Measurements from ENCODE around the gene P3H2.
A peak's percentile ranks its signal among the peaks of the same experiment; 100 is the strongest.

Gene P3H2

GRCh38 chr3:190017521-190018288, 103.0 kb downstream of the P3H2 start:
- DNase-seq (ENCODE audit: low read depth, low spot score): peak; percentile 85

GRCh38 chr3:190016966-190017365, 103.7 kb downstream of the P3H2 start:
- DNase-seq (ENCODE audit: low read depth, low spot score): no peak

DNA sequence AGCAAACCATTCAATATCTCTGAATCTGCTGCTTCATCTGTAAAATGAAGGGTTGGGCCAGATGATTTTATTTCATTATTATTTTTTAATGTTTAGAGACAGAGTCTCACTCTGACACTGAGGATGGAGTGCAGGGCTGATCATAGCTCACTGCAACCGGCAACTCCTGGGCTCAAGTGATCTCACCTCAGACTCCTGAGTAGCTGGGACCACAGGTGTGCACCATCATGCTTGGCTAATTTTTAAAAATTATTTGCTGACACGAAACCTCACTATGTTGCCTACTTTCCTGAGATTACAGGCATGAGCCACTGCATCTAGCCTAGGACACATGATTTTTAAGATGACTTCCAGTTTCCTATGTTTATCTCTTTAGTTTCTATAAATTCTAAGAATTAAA, 105.8 kb downstream of the P3H2 start:
- no peak for DNase-seq (ENCODE audit: low read depth, low spot score)

DNA sequence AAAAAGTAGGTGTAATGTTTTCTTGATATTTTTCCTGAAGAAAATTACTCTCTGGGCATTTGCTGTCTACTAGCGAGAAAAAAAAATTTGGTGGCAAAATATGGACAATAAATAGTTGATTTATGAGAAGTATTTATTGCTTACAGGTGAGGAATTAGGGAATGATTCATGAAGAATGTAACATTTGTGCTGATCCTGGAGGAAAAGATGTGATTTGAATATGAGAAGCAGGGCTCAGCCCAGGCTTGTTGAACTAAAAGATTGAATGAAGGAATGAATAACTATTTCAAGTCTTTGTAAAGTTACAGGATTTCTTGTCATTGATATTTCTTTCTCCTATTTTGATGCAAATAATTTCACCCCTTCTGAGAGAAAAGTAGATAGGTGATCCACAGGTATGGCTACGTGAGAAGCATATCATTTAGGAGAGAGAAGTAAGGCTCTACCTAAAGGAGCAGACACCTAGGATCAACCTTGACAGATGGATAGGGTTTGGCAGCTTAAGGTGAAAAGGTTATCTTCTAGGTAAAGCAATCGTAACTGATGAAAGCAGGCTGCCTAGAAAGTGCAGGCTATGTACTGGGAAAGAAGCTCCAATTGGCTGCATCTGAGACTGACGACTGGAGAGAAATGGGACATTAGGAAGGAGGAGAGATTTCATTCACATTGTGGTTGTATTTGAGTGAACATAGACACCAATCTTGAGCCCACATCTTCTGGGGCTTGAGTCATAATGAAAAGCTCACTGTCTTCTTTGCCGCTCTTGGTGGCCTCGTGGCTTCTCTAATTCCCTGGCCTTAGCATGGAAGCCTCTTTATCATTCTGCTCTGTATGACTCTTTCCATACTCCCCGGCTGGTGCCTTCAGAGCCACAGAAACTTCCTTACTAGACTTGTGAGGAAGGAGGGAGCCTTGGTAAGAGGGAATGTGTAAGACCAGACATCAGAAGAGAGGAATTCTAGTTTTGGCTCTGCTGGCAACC, 106.5 kb downstream of the P3H2 start:
- no peak for DNase-seq (ENCODE audit: low read depth, low spot score)

DNA sequence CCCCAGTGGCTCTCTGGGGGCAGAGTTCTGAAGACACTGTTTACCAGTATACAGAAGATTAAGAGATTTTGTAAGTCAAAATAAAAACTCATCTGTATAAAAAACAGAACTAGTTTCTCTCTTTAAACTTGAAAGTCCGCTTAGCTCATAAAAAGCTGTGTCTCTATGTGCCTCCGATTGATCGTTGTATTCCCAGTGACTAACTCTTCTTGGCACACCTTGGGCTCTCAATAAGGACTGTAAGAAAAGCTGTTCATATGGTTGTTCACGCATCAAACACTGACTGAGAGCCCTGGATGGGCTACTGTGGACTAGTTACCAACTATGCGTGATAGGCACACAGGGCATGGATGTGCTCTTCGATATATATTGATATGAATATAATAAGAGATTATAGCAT, 107.9 kb downstream of the P3H2 start:
- peak; percentile 48 for DNase-seq (ENCODE audit: low read depth, low spot score)

DNA sequence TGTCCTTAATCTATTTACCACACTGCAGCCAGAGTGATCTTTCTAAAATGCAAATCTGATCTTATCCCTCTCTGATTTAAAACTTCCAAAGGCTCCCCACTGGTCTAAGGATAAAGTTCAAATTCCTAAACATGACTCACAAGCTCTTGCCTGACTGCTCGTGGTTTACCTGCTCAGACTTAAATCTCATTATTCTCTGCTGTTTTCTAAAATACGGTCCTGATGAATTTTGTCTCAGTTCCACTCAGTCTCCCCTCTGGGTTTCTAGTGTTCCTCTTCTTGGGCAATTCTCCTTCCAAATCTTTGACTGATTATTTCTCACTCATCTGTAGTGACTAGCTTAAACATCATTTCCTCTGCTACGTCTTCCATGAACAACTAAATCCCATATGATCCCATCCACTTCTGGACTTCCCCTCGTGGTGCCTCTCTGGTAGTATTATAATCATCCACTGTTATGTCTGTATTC, 108.3 kb downstream of the P3H2 start:
- DNase-seq (ENCODE audit: low read depth, low spot score): peak; percentile 84

GRCh38 chr3:190010486-190010885, 110.2 kb downstream of the P3H2 start:
- no peak for DNase-seq (ENCODE audit: low read depth, low spot score)

GRCh38 chr3:190009614-190010013, 111.1 kb downstream of the P3H2 start:
- DNase-seq (ENCODE audit: low read depth, low spot score): no peak

DNA sequence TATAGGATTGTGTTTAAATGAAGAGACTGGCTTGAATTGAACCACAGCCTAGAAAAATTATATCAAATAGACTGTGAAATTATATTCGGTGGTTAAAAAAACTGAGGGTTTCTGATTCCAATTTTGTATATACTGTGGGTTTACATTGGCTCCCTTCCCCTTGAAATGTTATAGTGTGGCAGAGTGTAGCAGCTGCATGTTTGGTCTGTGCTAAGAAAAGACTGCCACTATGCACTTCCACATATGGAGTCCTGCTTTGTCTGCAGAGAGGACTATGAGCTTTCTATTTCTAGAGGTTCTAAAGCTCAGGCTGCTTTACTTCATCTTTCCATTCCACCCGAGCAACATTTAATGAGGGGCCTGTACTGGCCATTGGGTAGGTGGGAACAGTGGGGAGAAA, 112.3 kb downstream of the P3H2 start:
- no peak for DNase-seq (ENCODE audit: low read depth, low spot score)

DNA sequence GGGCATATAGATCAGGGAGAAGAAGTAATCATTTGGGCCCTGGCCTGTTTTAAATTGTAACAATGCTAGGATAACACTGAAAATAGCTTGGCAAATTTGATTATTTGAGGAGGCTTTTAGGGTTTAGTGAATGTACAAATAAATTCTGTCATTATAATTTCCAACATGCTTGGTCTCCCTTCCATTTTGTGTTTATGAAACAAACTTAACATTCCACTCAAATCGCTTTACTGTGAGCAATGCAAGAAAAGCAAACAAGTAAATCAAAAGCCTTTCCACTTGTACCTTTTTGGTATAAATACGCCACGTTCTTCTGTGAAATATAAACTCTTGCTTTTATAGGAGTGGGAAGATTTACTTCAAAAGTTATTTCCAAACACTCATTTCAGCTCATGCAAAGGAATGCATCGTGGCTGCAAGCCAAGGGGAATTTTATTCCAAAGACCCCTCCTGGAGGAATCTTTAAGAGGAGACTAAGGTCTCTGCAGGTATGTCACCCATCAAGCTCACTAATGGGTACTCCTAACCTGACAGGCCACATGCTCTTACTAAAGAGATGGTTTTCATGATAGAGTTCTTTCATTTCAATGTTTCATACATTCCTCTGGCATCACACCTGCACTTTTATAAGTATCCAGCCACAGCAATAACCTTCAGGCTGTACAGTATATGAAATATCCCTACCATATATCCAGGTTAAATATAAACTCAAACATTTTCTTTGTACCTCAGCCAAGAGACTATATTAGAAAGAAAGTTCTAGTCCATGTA, 115.2 kb downstream of the P3H2 start:
- DNase-seq (ENCODE audit: low read depth, low spot score): no peak

DNA sequence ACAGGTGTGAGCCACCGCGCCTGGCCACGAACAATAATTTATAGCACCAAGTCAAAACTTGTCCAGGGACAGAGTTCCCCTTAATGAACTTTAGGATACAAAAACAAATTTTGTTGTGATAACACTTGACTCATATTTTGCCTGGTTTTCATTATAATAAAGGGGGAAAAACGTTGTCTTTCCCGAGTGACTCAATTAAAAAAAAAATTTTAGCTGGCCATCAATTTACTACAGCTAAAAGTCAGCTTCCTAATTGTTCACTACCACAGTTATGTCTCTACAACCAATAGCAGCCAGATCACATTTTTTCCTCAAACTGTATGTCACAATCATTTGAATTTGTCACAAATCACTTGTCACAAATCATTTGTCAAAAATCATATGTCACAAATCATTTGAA, 116.0 kb downstream of the P3H2 start:
- no peak for DNase-seq (ENCODE audit: low read depth, low spot score)

- peak; percentile 84 for DNase-seq (ENCODE audit: low read depth, low spot score)
Measured at GRCh38 chr3:190003681-190004123, 117.0 kb downstream of the P3H2 start.

DNA sequence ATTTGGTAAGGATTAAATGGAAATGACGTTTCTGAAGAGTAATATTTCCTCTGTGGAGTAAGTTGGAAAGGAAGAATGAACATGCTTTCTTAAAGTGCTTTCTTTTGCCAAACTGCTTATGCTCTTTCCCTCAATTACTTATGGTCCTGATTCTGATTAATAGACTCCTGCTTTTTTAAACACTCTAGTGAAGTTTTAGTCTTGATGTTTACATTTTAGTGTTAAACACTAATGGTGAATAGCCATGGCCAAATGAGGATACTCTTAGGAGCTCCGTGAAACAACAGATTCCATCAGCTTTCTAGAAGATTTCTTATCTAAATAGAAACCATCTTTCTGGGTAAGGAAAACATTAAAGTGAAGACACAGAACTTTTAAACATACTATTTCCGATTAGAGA, 117.6 kb downstream of the P3H2 start:
- no peak for DNase-seq (ENCODE audit: low read depth, low spot score)

DNA sequence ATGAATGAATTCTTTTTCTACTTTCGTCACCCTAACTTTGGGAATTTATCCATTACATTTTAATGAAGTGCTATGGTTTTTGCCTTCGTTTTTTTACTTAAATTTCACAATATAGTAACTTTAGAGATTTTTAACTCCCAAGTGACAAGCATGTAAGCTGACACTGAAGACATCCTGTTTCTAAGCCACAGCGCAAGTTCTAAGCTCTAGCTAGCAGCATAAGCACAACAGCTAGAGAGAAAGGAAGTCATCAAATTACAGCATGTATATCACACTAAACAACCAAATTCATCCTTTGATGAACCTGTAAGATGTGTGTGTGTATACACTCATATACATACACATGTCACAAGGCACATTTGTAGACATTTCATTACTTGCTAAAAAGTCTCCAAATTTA, 119.3 kb downstream of the P3H2 start:
- no peak for DNase-seq (ENCODE audit: low read depth, low spot score)

- DNase-seq (ENCODE audit: low read depth, low spot score): no peak
Measured at GRCh38 chr3:190000861-190001196, 119.9 kb downstream of the P3H2 start.

GRCh38 chr3:190000187-190000860, 120.4 kb downstream of the P3H2 start:
- DNase-seq (ENCODE audit: low read depth, low spot score): no peak

DNA sequence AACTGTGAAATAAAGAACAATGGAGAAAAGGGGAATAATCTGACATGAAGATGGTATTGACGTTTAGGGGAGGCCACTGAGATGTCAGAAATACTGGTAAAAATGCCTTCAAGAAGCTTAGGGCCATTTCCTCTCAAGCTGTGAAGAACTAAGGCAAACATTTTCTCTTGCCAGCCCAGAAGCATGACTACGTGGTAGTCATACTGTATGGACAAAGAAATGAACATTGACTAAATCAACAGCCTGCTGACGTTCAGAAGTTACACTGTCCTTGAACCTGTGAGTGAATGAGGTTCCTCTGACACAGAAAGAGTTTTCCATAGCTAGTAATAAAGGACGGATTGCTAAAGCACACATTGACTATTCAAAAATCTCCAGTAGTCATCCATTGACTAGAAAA, 121.0 kb downstream of the P3H2 start:
- no peak for DNase-seq (ENCODE audit: low read depth, low spot score)

GRCh38 chr3:189995129-189995528, 125.6 kb downstream of the P3H2 start:
- peak; percentile 63 for DNase-seq (ENCODE audit: low read depth, low spot score)

DNA sequence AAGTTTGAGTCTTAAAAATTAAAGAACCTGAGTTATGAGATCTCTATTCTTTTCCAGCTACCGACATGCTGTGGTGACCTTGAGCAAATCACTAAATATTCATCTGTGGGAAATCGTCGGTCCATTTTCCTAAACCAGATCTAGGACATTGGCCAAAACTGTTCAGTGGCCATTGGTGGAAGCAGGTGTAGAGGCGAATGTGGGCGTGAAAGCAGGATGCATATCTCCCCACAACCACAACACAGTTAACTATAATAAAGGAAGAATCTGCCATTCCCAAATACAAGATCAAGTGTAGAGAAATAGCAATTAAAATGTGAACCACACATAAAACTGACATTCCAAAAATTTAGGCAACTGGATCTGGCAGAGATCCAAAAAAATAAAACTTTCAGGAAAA, 129.9 kb downstream of the P3H2 start:
- no peak for DNase-seq (ENCODE audit: low read depth, low spot score)

DNA sequence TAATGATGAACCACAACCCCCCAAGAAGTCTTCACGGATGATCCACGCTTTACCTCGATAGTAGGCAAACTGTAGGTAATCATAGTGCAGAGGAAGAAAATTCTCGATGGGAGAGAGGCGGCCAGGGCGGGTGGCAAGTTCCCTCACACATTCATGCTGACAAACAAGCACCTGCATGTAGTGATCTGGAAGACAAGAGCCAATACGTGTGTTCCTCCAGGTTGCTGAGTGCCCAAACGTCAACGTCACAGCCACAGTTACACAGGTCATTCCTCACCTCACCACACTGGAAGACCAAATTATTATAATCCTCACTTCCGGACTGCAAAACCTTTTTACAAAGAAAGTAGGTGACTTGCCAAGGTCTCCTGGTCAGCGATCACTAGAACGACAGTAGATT, 131.8 kb downstream of the P3H2 start:
- DNase-seq (ENCODE audit: low read depth, low spot score): no peak

DNA sequence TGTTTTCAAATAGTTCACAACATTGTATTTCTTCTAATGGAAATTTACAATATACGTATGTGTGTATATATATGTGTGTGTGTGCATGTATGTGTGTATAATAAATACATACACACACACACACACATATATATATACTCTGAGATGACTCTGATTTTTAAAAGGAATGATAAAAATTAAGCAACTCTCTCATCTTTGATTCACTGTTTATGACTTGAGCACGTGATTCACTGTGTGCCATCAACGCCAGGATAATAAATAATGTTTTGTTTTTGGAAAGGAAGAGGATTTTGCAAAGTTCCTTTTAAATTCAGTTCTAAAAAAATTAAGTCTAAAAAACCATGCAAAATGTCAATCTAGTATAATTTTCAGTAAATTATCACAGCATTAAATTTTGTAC, 132.4 kb downstream of the P3H2 start:
- DNase-seq (ENCODE audit: low read depth, low spot score): no peak

Measured in astrocyte of the hippocampus (primary cell).